Testis (tissue), 3 donors: ENCODE data around the gene CDH12. TPM values are rescaled to one million over a fixed set of nuclear protein-coding genes. Genes with fewer than 3 reads are reported as not detected.
"Not testable (repeated sequence)": the region's sequence is repeated elsewhere in the genome, so short reads cannot be mapped to it uniquely, and the experiment has no call there.

ENCODE experiments used
- DNase-seq: peaks from one replicate; pipeline ENCODE4 v3.0.0-alpha.2; 2019
- H3K27ac ChIP-seq, 2 donors: fragments of 200-600 bp; sonication (generic); one replicate each; pipeline ENCODE4 v1.5.1; 2019
- H3K27me3 ChIP-seq: fragments of 200-600 bp; sonication (generic); one replicate; pipeline ENCODE4 v1.5.1; 2019
- H3K36me3 ChIP-seq: fragments of 200-600 bp; sonication (generic); one replicate; pipeline ENCODE4 v1.5.1; 2017; ENCODE audit warnings: low read depth; ENCODE audit errors: missing control alignments
- H3K4me1 ChIP-seq: fragments of 200-600 bp; sonication (generic); one replicate; pipeline ENCODE4 v1.5.1; 2019
- H3K4me3 ChIP-seq, 2 donors: fragments of 200-600 bp; sonication (generic); one replicate each; pipeline ENCODE4 v1.5.1; 2017 to 2019
- H3K9me3 ChIP-seq: fragments of 200-600 bp; sonication (generic); one replicate; pipeline ENCODE4 v1.5.1; 2017
- CTCF ChIP-seq, 3 experiments: fragments of 450-650 bp in 2 of 3; fragments of 200-600 bp in 1 of 3; sonication (generic) in 1 of 3; IDR thresholded peaks; one replicate each; pipeline ENCODE4 v1.5.1; 2016 to 2019; ENCODE audit warnings: antibody characterized with exemption in 3 of 3, mild to moderate bottlenecking in 2 of 3, moderate library complexity in 1 of 3
- POLR2A ChIP-seq: fragments of 450-650 bp; IDR thresholded peaks from one replicate; pipeline ENCODE4 v1.6.1; 2017; ENCODE audit warnings: antibody characterized with exemption, mild to moderate bottlenecking, moderate library complexity
- WGBS, 2 donors: methylation state at CpG; one replicate each; pipeline ENCODE4 v1.1.5; 2018; 5-methylcytosine and 5-hydroxymethylcytosine counted together
- intact Hi-C: fragments of 100-400 bp; cut with DNase I; formaldehyde crosslinking; loops from one replicate; pipeline ENCODE4 v1.15.1; 2023; ENCODE audit warnings: low total_unique reads
- polyA plus RNA-seq: library from polyadenylated mRNA; stranded (reverse); fragments of 350-450 nt; fragmentation: Illumina TruSeq; extraction: RNeasy Lipid Tissue Mini Kit (QIAGEN cat#74804); gene quantifications from one replicate; pipeline ENCODE4 v1.2.3, GENCODE V29; 2014; ENCODE audit warnings: low read depth, low replicate concordance; ENCODE audit not compliant: insufficient read depth
- total RNA-seq, 2 donors: library from RNA; depleted of rRNA; stranded (reverse); fragments of >200 nt; gene quantifications; one replicate each; pipeline ENCODE4 v1.2.3, GENCODE V29; 2016

Gene CDH12
- total and polyA plus RNA-seq, 3 donors from 2014 or later, result 0.87 to 2.3 (median 2.3) TPM

DNA sequence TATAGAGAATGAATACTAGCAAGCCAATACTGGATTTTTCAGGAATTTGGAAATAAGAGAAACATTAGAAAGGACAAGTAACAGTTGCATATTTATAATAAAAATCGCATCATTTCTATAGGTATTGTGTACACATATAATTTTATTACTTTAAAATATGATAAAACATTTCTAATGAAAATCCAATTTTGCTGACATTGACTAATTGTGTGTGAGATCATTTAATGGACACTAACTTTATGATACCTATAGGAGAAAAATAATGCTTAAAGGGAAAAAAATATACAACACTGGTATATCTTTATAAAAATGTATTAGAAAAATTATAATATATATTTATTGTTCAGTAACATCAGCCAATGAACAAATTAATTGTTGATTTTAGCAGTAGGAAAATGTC is 557.3 kb downstream of the CDH12 start:
- Histone ChIP-seq H3K4me3 (no peak overlapping the region), H3K36me3 (no peaks in the 10 kb centered on the region), H3K4me1 (no peaks in the 10 kb centered on the region), H3K9me3 (no peaks in the 10 kb centered on the region), H3K27ac (no peak overlapping the region), H3K27me3 (no peaks in the 10 kb centered on the region)
- no peak for DNase-seq
- 88 to 100% methylated on average over 1 of the region's 1 CpG for WGBS, 2 donors
- TF ChIP-seq POLR2A (no peak), CTCF (IDR thresholded peaks at IDR 0.05) (no peak)
- intact Hi-C loops, result no loop called here

- no peak for TF ChIP-seq POLR2A
- no peak for TF ChIP-seq CTCF (IDR thresholded peaks at IDR 0.05)
- Histone ChIP-seq H3K9me3 (no peaks in the 10 kb centered on the region), H3K36me3 (no peaks in the 10 kb centered on the region), H3K4me3 (no peak overlapping the region), H3K4me1 (no peaks in the 10 kb centered on the region), H3K27ac (no peak overlapping the region), H3K27me3 (no peaks in the 10 kb centered on the region)
- intact Hi-C loops, result no loop called here
- 92 to 97% methylated on average over 3 of the region's 3 CpGs for WGBS, 2 donors
- no peak for DNase-seq
Observed at GRCh38 chr5:22293147-22293546, 560.0 kb downstream of the CDH12 start.

DNA sequence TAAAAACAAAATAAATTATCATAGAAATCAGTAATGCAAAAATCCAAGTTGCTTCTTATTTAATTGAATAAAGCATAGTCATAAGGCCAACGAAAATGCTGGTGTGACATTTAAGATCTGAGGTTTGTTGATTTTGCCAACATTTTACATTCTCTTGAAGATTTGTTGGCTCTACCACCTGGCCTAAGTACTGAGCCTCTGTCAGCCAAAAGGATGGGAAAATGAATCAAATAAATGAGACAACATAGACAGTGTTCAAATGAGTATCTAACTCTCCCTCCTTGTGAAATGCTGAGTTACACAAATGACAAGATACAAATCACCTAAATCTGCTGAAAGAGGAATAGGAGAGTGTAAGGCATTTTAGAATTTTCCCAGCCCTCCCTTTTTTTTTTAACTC is 575.0 kb downstream of the CDH12 start:
- Histone ChIP-seq H3K9me3 (no peaks in the 10 kb centered on the region), H3K27ac (no peak overlapping the region), H3K36me3 (no peaks in the 10 kb centered on the region), H3K27me3 (no peaks in the 10 kb centered on the region), H3K4me1 (no peaks in the 10 kb centered on the region), H3K4me3 (no peak overlapping the region)
- DNase-seq, result no peak
- TF ChIP-seq POLR2A (no peak), CTCF (IDR thresholded peaks at IDR 0.05) (no peak)
- intact Hi-C loops, result no loop called here
- 77 to 83% methylated on average over 1 of the region's 1 CpG for WGBS, 2 donors

GRCh38 chr5:22277006-22277405 is 576.1 kb downstream of the CDH12 start:
- intact Hi-C loops, result no loop called here
- no peak for DNase-seq
- 89 to 96% methylated on average over 4 of the region's 4 CpGs for WGBS, 2 donors
- no peak overlapping the region for H3K27ac ChIP-seq
- H3K4me1 ChIP-seq, result no peaks in the 10 kb centered on the region
- TF ChIP-seq POLR2A (no peak), CTCF (IDR thresholded peaks at IDR 0.05) (no peak)
- no peaks in the 10 kb centered on the region for H3K9me3 ChIP-seq
- H3K36me3 ChIP-seq, result no peaks in the 10 kb centered on the region
- H3K27me3 ChIP-seq, result no peaks in the 10 kb centered on the region
- H3K4me3 ChIP-seq, result no peak overlapping the region

- H3K27me3 ChIP-seq, intact Hi-C loops, H3K27ac ChIP-seq, H3K4me1 ChIP-seq, H3K4me3 ChIP-seq, H3K9me3 ChIP-seq, DNase-seq, H3K36me3 ChIP-seq: not testable (repeated sequence)
- WGBS, 2 donors, result 85 to 88% methylated on average over 7 of the region's 7 CpGs
Observed at GRCh38 chr5:22265855-22266254, 587.3 kb downstream of the CDH12 start.
